Measurements from ENCODE around the gene ORC2. TPM values are rescaled to one million over a fixed set of nuclear protein-coding genes. Genes with fewer than 3 reads are reported as not detected.

Gene ORC2
- total and polyA plus RNA-seq, 2 donors (not counting 1 experiment from before 2014, with no cell fraction given) = 5.7 to 13.9 TPM

GRCh38 chr2:200962811-200963123, 693 bp downstream of the ORC2 start:
- Histone ChIP-seq H3K4me3 (replicated peaks in 1 of 4; ENCODE audit: control extremely low read depth in 1 of 4, insufficient read depth in 1 of 4, low read depth in 3 of 4, low read length in 4 of 4) (peak overlapping the region; percentile 80 to 92 (median 89)), H4K20me1 (ENCODE audit: control insufficient read depth, extremely low read depth, insufficient read depth, low read length) (no peaks in the 10 kb centered on the region), H3K27me3 (ENCODE audit: control insufficient read depth, insufficient read depth, low read length) (no peaks in the 10 kb centered on the region), H3K4me2 (ENCODE audit: extremely low read depth, insufficient read depth, low read length) (peak overlapping the region; percentile 80), H3K4me1 (ENCODE audit: control insufficient read depth, extremely low read depth, insufficient read depth, low read length) (peaks cover 7% of the 10 kb centered on the region), H3K36me3 (ENCODE audit: control insufficient read depth, insufficient read depth, low read length) (no peaks in the 10 kb centered on the region), H3K9ac (ENCODE audit: insufficient read depth, low read length) (peak overlapping the region; percentile 65), H3K27ac (ENCODE audit: insufficient read depth, low read length) (peak overlapping the region; percentile 71), H2AFZ (ENCODE audit: low read length) (peak overlapping the region; percentile 39), H3K79me2 (ENCODE audit: control insufficient read depth, insufficient read depth, low read length) (peaks cover 17% of the 10 kb centered on the region), H3K9me3 (ENCODE audit: control insufficient read depth, insufficient read depth, low read depth, low read length) (no peaks in the 10 kb centered on the region)
- no peak for TF ChIP-seq EZH2 (IDR thresholded peaks at IDR 0.05; ENCODE audit: low read length, missing control alignments)
- TF ChIP-seq CTCF (conservative IDR thresholded peaks at IDR 0.05 in 1 of 2, IDR thresholded peaks at IDR 0.05 in 1 of 2; ENCODE audit: low read depth in 1 of 2, low read length in 2 of 2) = no peak
- DNase-seq (ENCODE audit: low read depth in 2 of 2) = no peak

DNA sequence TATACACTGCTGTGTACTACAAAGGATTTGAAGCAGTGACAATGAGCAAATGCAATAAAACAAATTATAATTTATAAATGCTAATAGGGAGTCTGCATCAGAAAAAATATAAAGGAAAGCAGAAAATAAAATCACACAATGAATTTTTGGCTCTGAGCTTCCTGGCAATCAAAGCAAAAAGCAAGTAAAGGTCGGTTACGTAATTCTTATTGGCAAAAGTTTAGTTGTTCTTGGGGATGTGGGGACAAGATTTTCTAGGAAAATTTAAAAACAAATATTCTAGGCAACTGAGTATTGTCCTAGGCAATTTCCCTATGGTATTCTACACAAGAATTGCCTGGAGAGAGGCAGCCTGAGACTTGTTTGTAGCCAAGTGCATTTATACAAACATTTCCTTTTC, 1.8 kb downstream of the ORC2 start:
- Histone ChIP-seq H3K4me3 (replicated peaks in 1 of 4; ENCODE audit: control extremely low read depth in 1 of 4, insufficient read depth in 1 of 4, low read depth in 3 of 4, low read length in 4 of 4) (peak overlapping the region in 1 of 4 experiments; percentile 89), H2AFZ (ENCODE audit: low read length) (no peak overlapping the region), H3K4me2 (ENCODE audit: extremely low read depth, insufficient read depth, low read length) (no peak overlapping the region), H4K20me1 (ENCODE audit: control insufficient read depth, extremely low read depth, insufficient read depth, low read length) (no peaks in the 10 kb centered on the region), H3K9ac (ENCODE audit: insufficient read depth, low read length) (no peak overlapping the region), H3K27ac (ENCODE audit: insufficient read depth, low read length) (no peak overlapping the region), H3K79me2 (ENCODE audit: control insufficient read depth, insufficient read depth, low read length) (peaks cover 17% of the 10 kb centered on the region), H3K4me1 (ENCODE audit: control insufficient read depth, extremely low read depth, insufficient read depth, low read length) (peaks cover 5% of the 10 kb centered on the region), H3K9me3 (ENCODE audit: control insufficient read depth, insufficient read depth, low read depth, low read length) (no peaks in the 10 kb centered on the region), H3K36me3 (ENCODE audit: control insufficient read depth, insufficient read depth, low read length) (no peaks in the 10 kb centered on the region), H3K27me3 (ENCODE audit: control insufficient read depth, insufficient read depth, low read length) (no peaks in the 10 kb centered on the region)
- DNase-seq (ENCODE audit: low read depth in 2 of 2) = no peak
- TF ChIP-seq CTCF (conservative IDR thresholded peaks at IDR 0.05 in 1 of 2, IDR thresholded peaks at IDR 0.05 in 1 of 2; ENCODE audit: low read depth in 1 of 2, low read length in 2 of 2) (no peak), EZH2 (IDR thresholded peaks at IDR 0.05; ENCODE audit: low read length, missing control alignments) (no peak)

DNA sequence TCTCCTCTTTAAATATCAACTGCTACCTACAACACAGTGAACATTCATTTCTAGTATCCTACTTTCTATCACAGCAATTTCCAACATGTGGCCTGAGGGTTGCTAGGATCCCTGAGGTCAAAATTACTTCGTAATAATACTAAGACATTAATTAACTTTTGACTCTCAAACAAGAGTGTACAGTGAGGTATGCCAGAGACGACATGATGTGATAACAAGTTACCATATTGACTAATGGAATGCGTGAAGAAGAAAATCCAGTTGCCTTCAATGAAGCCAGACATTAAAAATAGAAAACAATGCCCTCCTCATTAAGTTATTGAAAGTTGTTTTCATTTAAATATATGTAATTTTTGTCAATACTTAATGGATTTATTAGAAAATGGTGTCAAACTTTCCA, 13.1 kb downstream of the ORC2 start:
- Histone ChIP-seq H3K9me3 (ENCODE audit: control insufficient read depth, insufficient read depth, low read depth, low read length) (no peaks in the 10 kb centered on the region), H4K20me1 (ENCODE audit: control insufficient read depth, extremely low read depth, insufficient read depth, low read length) (no peaks in the 10 kb centered on the region), H3K9ac (ENCODE audit: insufficient read depth, low read length) (no peak overlapping the region), H3K36me3 (ENCODE audit: control insufficient read depth, insufficient read depth, low read length) (peaks cover 1% of the 10 kb centered on the region), H3K4me1 (ENCODE audit: control insufficient read depth, extremely low read depth, insufficient read depth, low read length) (no peaks in the 10 kb centered on the region), H3K27ac (ENCODE audit: insufficient read depth, low read length) (no peak overlapping the region), H3K79me2 (ENCODE audit: control insufficient read depth, insufficient read depth, low read length) (no peaks in the 10 kb centered on the region), H2AFZ (ENCODE audit: low read length) (no peak overlapping the region), H3K4me3 (replicated peaks in 1 of 4; ENCODE audit: control extremely low read depth in 1 of 4, insufficient read depth in 1 of 4, low read depth in 3 of 4, low read length in 4 of 4) (no peak overlapping the region), H3K4me2 (ENCODE audit: extremely low read depth, insufficient read depth, low read length) (no peak overlapping the region), H3K27me3 (ENCODE audit: control insufficient read depth, insufficient read depth, low read length) (no peaks in the 10 kb centered on the region)
- DNase-seq (ENCODE audit: low read depth in 2 of 2) = no peak
- TF ChIP-seq CTCF (conservative IDR thresholded peaks at IDR 0.05 in 1 of 2, IDR thresholded peaks at IDR 0.05 in 1 of 2; ENCODE audit: low read depth in 1 of 2, low read length in 2 of 2) = no peak
- no peak for TF ChIP-seq EZH2 (IDR thresholded peaks at IDR 0.05; ENCODE audit: low read length, missing control alignments)
